GM15510 (cell line): ENCODE results near the gene CAMKMT.

Experiments used
- POLR2A ChIP-seq: IDR thresholded peaks from 3 replicates; pipeline ENCODE4 v1.6.1; 2011; ENCODE audit warnings: borderline replicate concordance; ENCODE audit not compliant: insufficient read length; ENCODE audit errors: extremely low read depth

Gene CAMKMT

GRCh38 chr2:44684559-44684958 is 322.8 kb downstream of the CAMKMT start:
- no peak for TF ChIP-seq POLR2A

GRCh38 chr2:44686561-44686960 is 324.8 kb downstream of the CAMKMT start:
- TF ChIP-seq POLR2A, result no peak

- TF ChIP-seq POLR2A, result no peak
Observed at GRCh38 chr2:44687686-44688455, 326.1 kb downstream of the CAMKMT start.

- no peak for TF ChIP-seq POLR2A
Observed at GRCh38 chr2:44688456-44689124, 326.8 kb downstream of the CAMKMT start.

- no peak for TF ChIP-seq POLR2A
Observed at GRCh38 chr2:44689516-44689915, 327.8 kb downstream of the CAMKMT start.

GRCh38 chr2:44691174-44691785 is 329.5 kb downstream of the CAMKMT start:
- no peak for TF ChIP-seq POLR2A

GRCh38 chr2:44692821-44693220 is 331.1 kb downstream of the CAMKMT start:
- no peak for TF ChIP-seq POLR2A

GRCh38 chr2:44700824-44701223 is 339.1 kb downstream of the CAMKMT start:
- TF ChIP-seq POLR2A, result no peak

- no peak for TF ChIP-seq POLR2A
Observed at GRCh38 chr2:44705356-44705755, 343.6 kb downstream of the CAMKMT start.

GRCh38 chr2:44705876-44706480 is 344.2 kb downstream of the CAMKMT start:
- no peak for TF ChIP-seq POLR2A

GRCh38 chr2:44706681-44707553 is 345.2 kb downstream of the CAMKMT start:
- TF ChIP-seq POLR2A, result no peak

- no peak for TF ChIP-seq POLR2A
Observed at GRCh38 chr2:44707945-44708660, 346.4 kb downstream of the CAMKMT start.

GRCh38 chr2:44708661-44709000 is 346.9 kb downstream of the CAMKMT start:
- TF ChIP-seq POLR2A, result no peak

- no peak for TF ChIP-seq POLR2A
Observed at GRCh38 chr2:44713170-44713569, 351.4 kb downstream of the CAMKMT start.

GRCh38 chr2:44715671-44716081 is 353.9 kb downstream of the CAMKMT start:
- no peak for TF ChIP-seq POLR2A

GRCh38 chr2:44716131-44716530 is 354.4 kb downstream of the CAMKMT start:
- no peak for TF ChIP-seq POLR2A
